ENCODE measurements around the gene TYSND1. TPM values are rescaled to one million over a fixed set of nuclear protein-coding genes. Genes with fewer than 3 reads are reported as not detected.
"Not testable (repeated sequence)": the region's sequence is repeated elsewhere in the genome, so short reads cannot be mapped to it uniquely, and the experiment has no call there.

TYSND1 gene
- total RNA-seq, 2 experiments from 2014 or later: 12.4 to 13.8 TPM

- H3K4me1 Mint-ChIP-seq: peaks cover 60% of the 10 kb centered on the region
- ATAC-seq (no peak), DNase-seq (no peak)
- H3K4me3 Mint-ChIP-seq: no peak overlapping the region
- peaks cover 68% of the 10 kb centered on the region for H3K36me3 Mint-ChIP-seq
- CTCF ChIA-PET: interaction anchor here (3.7 kb wide), 1 partner anchor 15 kb away, joined by 33 read pairs; the partner anchor contains the start of gene TYSND1
- H3K9me3 Mint-ChIP-seq (ENCODE audit: low read depth): no peaks in the 10 kb centered on the region
- H3K27me3 Mint-ChIP-seq: no peaks in the 10 kb centered on the region
- no peak overlapping the region for H3K27ac Mint-ChIP-seq
Measured at GRCh38 chr10:70160798-70161197, 14.3 kb upstream of the TYSND1 start.

- ATAC-seq; H3K27me3 Mint-ChIP-seq; DNase-seq; H3K9me3 Mint-ChIP-seq (ENCODE audit: low read depth); H3K4me3 Mint-ChIP-seq; H3K27ac Mint-ChIP-seq: not testable (repeated sequence)
- CTCF ChIA-PET: interaction anchor here (1.0 kb wide), 1 partner anchor 8 kb away, joined by 3 read pairs; no protein-coding TSS in a partner anchor
- peaks cover 51% of the 10 kb centered on the region for H3K4me1 Mint-ChIP-seq
- H3K36me3 Mint-ChIP-seq: peaks cover 74% of the 10 kb centered on the region
Measured at GRCh38 chr10:70159366-70159765, 12.9 kb upstream of the TYSND1 start.

GRCh38 chr10:70158113-70158512, 11.6 kb upstream of the TYSND1 start:
- CTCF ChIA-PET: interaction anchor here (1.4 to 3.3 kb wide), 2 partner anchors 12 to 42 kb away, joined by 8 to 28 read pairs; partner anchors contain the start of gene TYSND1
- H3K4me1 Mint-ChIP-seq: peaks cover 38% of the 10 kb centered on the region
- DNase-seq (no peak), ATAC-seq (no peak)
- H3K27me3 Mint-ChIP-seq: no peaks in the 10 kb centered on the region
- H3K4me3 Mint-ChIP-seq: no peak overlapping the region
- H3K27ac Mint-ChIP-seq: no peak overlapping the region
- H3K36me3 Mint-ChIP-seq: peaks cover 75% of the 10 kb centered on the region
- H3K9me3 Mint-ChIP-seq (ENCODE audit: low read depth): no peaks in the 10 kb centered on the region

- no peaks in the 10 kb centered on the region for H3K27me3 Mint-ChIP-seq
- H3K27ac Mint-ChIP-seq: no peak overlapping the region
- peaks cover 78% of the 10 kb centered on the region for H3K36me3 Mint-ChIP-seq
- DNase-seq (no peak), ATAC-seq (no peak)
- no peaks in the 10 kb centered on the region for H3K9me3 Mint-ChIP-seq (ENCODE audit: low read depth)
- H3K4me3 Mint-ChIP-seq: no peak overlapping the region
- CTCF ChIA-PET: interaction anchor here (3.3 kb wide), 1 partner anchor 9 kb away, joined by 28 read pairs; the partner anchor contains the start of gene TYSND1
- H3K4me1 Mint-ChIP-seq: peaks cover 15% of the 10 kb centered on the region
Measured at GRCh38 chr10:70155255-70155838, 8.8 kb upstream of the TYSND1 start.

- H3K9me3 Mint-ChIP-seq (ENCODE audit: low read depth): no peaks in the 10 kb centered on the region
- H3K36me3 Mint-ChIP-seq: peaks cover 38% of the 10 kb centered on the region
- DNase-seq (no peak), ATAC-seq (no peak)
- H3K27ac Mint-ChIP-seq: no peak overlapping the region
- H3K4me3 Mint-ChIP-seq: no peak overlapping the region
- H3K4me1 Mint-ChIP-seq: peaks cover 27% of the 10 kb centered on the region
- H3K27me3 Mint-ChIP-seq: no peaks in the 10 kb centered on the region
- CTCF ChIA-PET: interaction anchor here (1.4 to 3.2 kb wide), 2 partner anchors 20 to 50 kb away, joined by 4 to 27 read pairs; no protein-coding TSS in a partner anchor
Measured at GRCh38 chr10:70148516-70148915, 2.0 kb upstream of the TYSND1 start.

- CTCF ChIA-PET: interaction anchor here (0.8 to 4.7 kb wide), 19 partner anchors 9 to 216 kb away, joined by 3 to 69 read pairs (median 17); partner anchors contain the start of gene SAR1A
- Mint-ChIP-seq H3K36me3 (peaks cover 26% of the 10 kb centered on the region), H3K27ac (peak overlapping the region; percentile 87), H3K4me3 (peak overlapping the region; percentile 87), H3K27me3 (no peaks in the 10 kb centered on the region), H3K4me1 (peaks cover 32% of the 10 kb centered on the region), H3K9me3 (ENCODE audit: low read depth) (no peaks in the 10 kb centered on the region)
- DNase-seq (no peak), ATAC-seq (no peak)
Measured at GRCh38 chr10:70147259-70147625, 742 bp upstream of the TYSND1 start.

- Mint-ChIP-seq H3K36me3 (peaks cover 15% of the 10 kb centered on the region), H3K27me3 (no peaks in the 10 kb centered on the region), H3K4me1 (peaks cover 32% of the 10 kb centered on the region), H3K4me3 (peak overlapping the region; percentile 87), H3K27ac (peak overlapping the region; percentile 91), H3K9me3 (ENCODE audit: low read depth) (no peaks in the 10 kb centered on the region)
- DNase-seq (peak; percentile 84), ATAC-seq (peak; percentile 73)
- CTCF ChIA-PET: interaction anchor here (0.5 to 4.7 kb wide), 46 partner anchors 9 to 310 kb away, joined by 3 to 69 read pairs (median 5); partner anchors contain the start of genes EIF4EBP2, PPA1 and SAR1A
Measured at GRCh38 chr10:70145666-70146488, 623 bp downstream of the TYSND1 start.

GRCh38 chr10:70145166-70145665, 1.3 kb downstream of the TYSND1 start:
- Mint-ChIP-seq H3K27me3 (no peaks in the 10 kb centered on the region), H3K27ac (peak overlapping the region; percentile 79), H3K36me3 (peaks cover 11% of the 10 kb centered on the region), H3K4me1 (peaks cover 32% of the 10 kb centered on the region), H3K9me3 (ENCODE audit: low read depth) (no peaks in the 10 kb centered on the region), H3K4me3 (peak overlapping the region; percentile 87)
- peak; percentile 53 for DNase-seq
- CTCF ChIA-PET: interaction anchor here (0.7 to 4.7 kb wide), 25 partner anchors 8 to 236 kb away, joined by 3 to 69 read pairs (median 7); partner anchors contain the start of gene SAR1A
- ATAC-seq: no peak

GRCh38 chr10:70144372-70145110, 2.0 kb downstream of the TYSND1 start:
- Mint-ChIP-seq H3K27ac (peak overlapping the region; percentile 79), H3K9me3 (ENCODE audit: low read depth) (no peaks in the 10 kb centered on the region), H3K4me3 (peak overlapping the region; percentile 87), H3K27me3 (no peaks in the 10 kb centered on the region), H3K4me1 (peaks cover 32% of the 10 kb centered on the region), H3K36me3 (peaks cover 6% of the 10 kb centered on the region)
- no peak for ATAC-seq
- CTCF ChIA-PET: interaction anchor here (0.7 to 4.7 kb wide), 15 partner anchors 8 to 219 kb away, joined by 3 to 69 read pairs (median 13); partner anchors contain the start of gene SAR1A
- no peak for DNase-seq

GRCh38 chr10:70142555-70142954, 3.9 kb downstream of the TYSND1 start:
- peaks cover 2% of the 10 kb centered on the region for H3K36me3 Mint-ChIP-seq
- no peak for ATAC-seq
- no peak overlapping the region for H3K27ac Mint-ChIP-seq

GRCh38 chr10:70140297-70140696, 6.2 kb downstream of the TYSND1 start:
- Mint-ChIP-seq H3K36me3 (no peaks in the 10 kb centered on the region), H3K27ac (no peak overlapping the region), H3K27me3 (no peaks in the 10 kb centered on the region), H3K9me3 (ENCODE audit: low read depth) (no peaks in the 10 kb centered on the region), H3K4me3 (no peak overlapping the region), H3K4me1 (peaks cover 20% of the 10 kb centered on the region)
- DNase-seq (no peak), ATAC-seq (no peak)
- CTCF ChIA-PET: interaction anchor here (2.1 kb wide), 1 partner anchor 24 kb away, joined by 7 read pairs; no protein-coding TSS in a partner anchor

More at GRCh38 chr10:70142555-70142954, 3.9 kb downstream of the TYSND1 start:
- CTCF ChIA-PET: interaction anchor here (0.7 to 1.0 kb wide), 4 partner anchors 9 to 185 kb away, joined by 3 to 5 read pairs (median 3); no protein-coding TSS in a partner anchor
- peaks cover 27% of the 10 kb centered on the region for H3K4me1 Mint-ChIP-seq
- H3K9me3 Mint-ChIP-seq (ENCODE audit: low read depth): no peaks in the 10 kb centered on the region
- no peak for DNase-seq
- no peak overlapping the region for H3K4me3 Mint-ChIP-seq
- H3K27me3 Mint-ChIP-seq: no peaks in the 10 kb centered on the region

- no peak overlapping the region for H3K27ac Mint-ChIP-seq
- no peak overlapping the region for H3K4me3 Mint-ChIP-seq
- CTCF ChIA-PET: interaction anchor here (2.1 kb wide), 1 partner anchor 24 kb away, joined by 7 read pairs; no protein-coding TSS in a partner anchor
- no peaks in the 10 kb centered on the region for H3K27me3 Mint-ChIP-seq
- DNase-seq (no peak), ATAC-seq (no peak)
- peaks cover 16% of the 10 kb centered on the region for H3K4me1 Mint-ChIP-seq
- no peaks in the 10 kb centered on the region for H3K36me3 Mint-ChIP-seq
- no peaks in the 10 kb centered on the region for H3K9me3 Mint-ChIP-seq (ENCODE audit: low read depth)
Measured at GRCh38 chr10:70139997-70140250, 6.6 kb downstream of the TYSND1 start.
